ENCODE results near the gene GLIS1. TPM values are rescaled to one million over a fixed set of nuclear protein-coding genes. Genes with fewer than 3 reads are reported as not detected.

The GLIS1 gene
- total and polyA plus RNA-seq, 8 donors = 0.06 to 0.26 (median 0.13) TPM; not detected in 4

DNA sequence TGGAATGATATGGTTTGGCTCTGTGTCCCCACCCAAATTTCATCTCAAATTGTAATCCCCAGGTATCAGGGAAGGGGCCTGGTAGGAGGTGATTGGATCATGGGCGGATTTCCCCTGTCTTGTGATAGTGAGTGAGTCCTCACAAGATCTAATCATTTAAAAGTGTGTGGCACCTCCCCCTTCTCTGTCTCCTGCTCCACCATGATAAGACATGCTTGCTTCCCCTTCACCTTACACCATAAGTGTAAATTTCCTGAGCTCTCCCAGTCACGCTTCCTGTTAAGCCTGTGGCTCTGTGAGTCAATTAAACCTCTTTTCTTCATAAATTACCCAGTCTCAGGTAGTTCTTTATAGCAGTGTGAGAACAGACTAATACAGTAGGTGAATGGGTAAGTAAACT lies 170.4 kb downstream of the GLIS1 start:
- no peaks in the 10 kb centered on the region for H3K9me3 ChIP-seq
- H3K27ac ChIP-seq = no peak overlapping the region
- WGBS, 2 donors = 95 to 100% methylated on average over 2 of the region's 2 CpGs
- no peaks in the 10 kb centered on the region for H3K36me3 ChIP-seq
- ATAC-seq = no peak
- FAIRE-seq = no peak
- no peak for DNase-seq
- no peaks in the 10 kb centered on the region for H3K4me1 ChIP-seq
- H3K27me3 ChIP-seq = no peaks in the 10 kb centered on the region
- TF ChIP-seq, protein P1, sequence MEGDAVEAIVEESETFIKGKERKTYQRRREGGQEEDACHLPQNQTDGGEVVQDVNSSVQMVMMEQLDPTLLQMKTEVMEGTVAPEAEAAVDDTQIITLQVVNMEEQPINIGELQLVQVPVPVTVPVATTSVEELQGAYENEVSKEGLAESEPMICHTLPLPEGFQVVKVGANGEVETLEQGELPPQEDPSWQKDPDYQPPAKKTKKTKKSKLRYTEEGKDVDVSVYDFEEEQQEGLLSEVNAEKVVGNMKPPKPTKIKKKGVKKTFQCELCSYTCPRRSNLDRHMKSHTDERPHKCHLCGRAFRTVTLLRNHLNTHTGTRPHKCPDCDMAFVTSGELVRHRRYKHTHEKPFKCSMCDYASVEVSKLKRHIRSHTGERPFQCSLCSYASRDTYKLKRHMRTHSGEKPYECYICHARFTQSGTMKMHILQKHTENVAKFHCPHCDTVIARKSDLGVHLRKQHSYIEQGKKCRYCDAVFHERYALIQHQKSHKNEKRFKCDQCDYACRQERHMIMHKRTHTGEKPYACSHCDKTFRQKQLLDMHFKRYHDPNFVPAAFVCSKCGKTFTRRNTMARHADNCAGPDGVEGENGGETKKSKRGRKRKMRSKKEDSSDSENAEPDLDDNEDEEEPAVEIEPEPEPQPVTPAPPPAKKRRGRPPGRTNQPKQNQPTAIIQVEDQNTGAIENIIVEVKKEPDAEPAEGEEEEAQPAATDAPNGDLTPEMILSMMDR (IDR thresholded peaks at IDR 0.05) = no peak
- intact Hi-C loops (cut with DNase I) = no loop called here
- no peak overlapping the region for H3K4me3 ChIP-seq

GRCh38 chr1:53567851-53568250 lies 171.1 kb downstream of the GLIS1 start:
- DNase-seq (no peak), FAIRE-seq (no peak), ATAC-seq (no peak)
- H3K4me3 ChIP-seq = no peak overlapping the region
- H3K27me3 ChIP-seq = no peaks in the 10 kb centered on the region
- H3K9me3 ChIP-seq = no peaks in the 10 kb centered on the region
- H3K27ac ChIP-seq = no peak overlapping the region
- 91 to 97% methylated on average over 3 of the region's 3 CpGs for WGBS, 2 donors
- no peaks in the 10 kb centered on the region for H3K36me3 ChIP-seq
- intact Hi-C loops (cut with DNase I) = no loop called here
- no peaks in the 10 kb centered on the region for H3K4me1 ChIP-seq
- TF ChIP-seq, protein P1 (IDR thresholded peaks at IDR 0.05) = no peak

- DNase-seq (peak in 1 of 6 donors; percentile 19), FAIRE-seq (no peak), ATAC-seq (no peak)
- WGBS, 2 donors = 72 to 74% methylated on average over 3 of the region's 3 CpGs
- Histone ChIP-seq H3K36me3 (no peaks in the 10 kb centered on the region), H3K27me3 (no peaks in the 10 kb centered on the region), H3K4me3 (no peak overlapping the region), H3K9me3 (no peaks in the 10 kb centered on the region), H3K27ac (no peak overlapping the region), H3K4me1 (no peaks in the 10 kb centered on the region)
- TF ChIP-seq, protein P1 (IDR thresholded peaks at IDR 0.05) = no peak
- intact Hi-C loops (cut with DNase I) = no loop called here
Measured at GRCh38 chr1:53567450-53567849, 171.5 kb downstream of the GLIS1 start.

- H3K4me3 ChIP-seq = no peak overlapping the region
- no peaks in the 10 kb centered on the region for H3K4me1 ChIP-seq
- H3K9me3 ChIP-seq = no peaks in the 10 kb centered on the region
- no peak for ATAC-seq
- no peak overlapping the region for H3K27ac ChIP-seq
- intact Hi-C loops (cut with DNase I) = no loop called here
- 62 to 67% methylated on average over 4 of the region's 4 CpGs for WGBS, 2 donors
- H3K36me3 ChIP-seq = no peaks in the 10 kb centered on the region
- FAIRE-seq = no peak
- TF ChIP-seq, protein P1 (IDR thresholded peaks at IDR 0.05) = no peak
- no peaks in the 10 kb centered on the region for H3K27me3 ChIP-seq
- DNase-seq = no peak
Measured at GRCh38 chr1:53563611-53564010, 175.4 kb downstream of the GLIS1 start.

GRCh38 chr1:53562981-53563379 lies 176.0 kb downstream of the GLIS1 start:
- FAIRE-seq (no peak), ATAC-seq (no peak), DNase-seq (no peak)
- no peaks in the 10 kb centered on the region for H3K36me3 ChIP-seq
- no peaks in the 10 kb centered on the region for H3K27me3 ChIP-seq
- H3K9me3 ChIP-seq = no peaks in the 10 kb centered on the region
- TF ChIP-seq, protein P1 (IDR thresholded peaks at IDR 0.05) = no peak
- no peak overlapping the region for H3K4me3 ChIP-seq
- 77 to 80% methylated on average over 3 of the region's 3 CpGs for WGBS, 2 donors
- H3K4me1 ChIP-seq = no peaks in the 10 kb centered on the region
- intact Hi-C loops (cut with DNase I) = no loop called here
- H3K27ac ChIP-seq = no peak overlapping the region
